OCI-LY7 (cell line): Measurements from ENCODE around the gene GRID2. TPM values are rescaled to one million over a fixed set of nuclear protein-coding genes. Genes with fewer than 3 reads are reported as not detected.

Experiments
- BruUV-seq: library from RNA; stranded (reverse); fragments of 400-500 nt; replicated peaks from 2 replicates; lab custom pipeline; 2021; lab: Mats Ljungman, UMichigan
- CTCF ChIA-PET: fragments of 300-600 bp; sonication (Branson Sonifier 250); formaldehyde crosslinking; loops from one replicate; lab custom pipeline; 2022; ENCODE audit warnings: antibody characterized with exemption; ENCODE audit not compliant: unreplicated experiment; lab: Charles Lee
- POLR2A ChIA-PET: fragments of 300-600 bp; sonication (Branson Sonifier 250); formaldehyde crosslinking; loops from one replicate; lab custom pipeline; 2022; ENCODE audit warnings: antibody characterized with exemption; lab: Charles Lee
- DNase-seq: peaks from one replicate; pipeline ENCODE4 v3.0.0-alpha.2; 2015; ENCODE audit warnings: low spot score
- H2AFZ ChIP-seq: fragments of 200-600 bp; sonication (generic), shearing (Covaris generic); 2 replicates; pipeline ENCODE4 v1.6.1; 2014; ENCODE audit warnings: mild to moderate bottlenecking, antibody characterized with exemption, low read length, moderate library complexity
- H3K27ac ChIP-seq: fragments of 200-600 bp; sonication (generic); 2 replicates; pipeline ENCODE4 v1.5.1; 2014; ENCODE audit warnings: mixed run types, low read depth, mild to moderate bottlenecking, moderate library complexity, low read length, inconsistent platforms; ENCODE audit not compliant: poor library complexity, severe bottlenecking
- H3K36me3 ChIP-seq: fragments of 200-600 bp; sonication (generic); 2 replicates; pipeline ENCODE4 v1.6.1; 2014; ENCODE audit warnings: mild to moderate bottlenecking, antibody characterized with exemption, low read length, moderate library complexity, mixed read lengths; ENCODE audit not compliant: insufficient read depth
- H3K4me1 ChIP-seq: fragments of 200-600 bp; sonication (generic); 2 replicates; pipeline ENCODE4 v1.5.1; 2014; ENCODE audit warnings: mild to moderate bottlenecking, low read length; ENCODE audit not compliant: insufficient read depth, poor library complexity, severe bottlenecking
- H3K4me2 ChIP-seq: fragments of 200-600 bp; sonication (generic); 2 replicates; pipeline ENCODE4 v1.6.1; 2014; ENCODE audit warnings: mild to moderate bottlenecking, low read length
- H3K4me3 ChIP-seq: fragments of 200-600 bp; sonication (generic); 2 replicates; pipeline ENCODE4 v1.5.1; 2014; ENCODE audit warnings: mild to moderate bottlenecking, low read depth, low read length; ENCODE audit not compliant: poor library complexity, severe bottlenecking
- H3K79me2 ChIP-seq: fragments of 200-600 bp; sonication (generic); 2 replicates; pipeline ENCODE4 v1.6.1; 2016; ENCODE audit warnings: low read depth, mild to moderate bottlenecking, low read length, moderate library complexity, mixed read lengths; ENCODE audit not compliant: insufficient read depth
- H3K9me2 ChIP-seq: fragments of 200-600 bp; sonication (generic); 2 replicates; pipeline ENCODE4 v1.6.1; 2016; ENCODE audit warnings: mild to moderate bottlenecking, low read length, mixed read lengths; ENCODE audit not compliant: insufficient read depth
- H3K9me3 ChIP-seq: fragments of 200-600 bp; sonication (generic); 2 replicates; pipeline ENCODE4 v1.6.1; 2014; ENCODE audit warnings: mild to moderate bottlenecking, mixed run types, low read length, mixed read lengths
- H4K20me1 ChIP-seq: fragments of 200-600 bp; sonication (generic); 2 replicates; pipeline ENCODE4 v1.6.1; 2014; ENCODE audit warnings: mild to moderate bottlenecking, antibody characterized with exemption, low read length, moderate library complexity, mixed read lengths; ENCODE audit not compliant: insufficient read depth
- CTCF ChIP-seq: fragments of 200-600 bp; sonication (generic); conservative IDR thresholded peaks from 2 replicates; pipeline ENCODE4 v1.5.1; 2014; ENCODE audit warnings: mild to moderate bottlenecking, antibody characterized with exemption, low read length, moderate library complexity, mixed read lengths
- EZH2phosphoT487 ChIP-seq: fragments of 200-600 bp; sonication (generic); IDR thresholded peaks from 2 replicates; pipeline ENCODE4 v1.6.1; 2018; ENCODE audit warnings: low read depth, borderline replicate concordance, mild to moderate bottlenecking, mixed run types, antibody characterized with exemption, low read length, moderate library complexity, mixed read lengths
- intact Hi-C: fragments of 100-400 bp; cut with micrococcal nuclease; formaldehyde crosslinking; loops from one replicate; pipeline ENCODE4 v1.10.0; 2022; ENCODE audit not compliant: unreplicated experiment
- total RNA-seq, 2 experiments: library from RNA; depleted of rRNA in 1 of 2; stranded (reverse); fragments of >200 nt in 1 of 2; shearing (Covaris generic) in 1 of 2; gene quantifications; 2 replicates each; pipeline ENCODE4 v1.2.3, GENCODE V29; 2014 to 2022

GRID2 gene
- total RNA-seq, 2 experiments from 2014 or later: not detected

- BruUV-seq: no TSS peak
- ChIA-PET POLR2A (no interaction called here), CTCF (no interaction called here)
- DNase-seq: no peak
- no peaks in the 10 kb centered on the region for H3K36me3 ChIP-seq
- H3K9me3 ChIP-seq: no peaks in the 10 kb centered on the region
- no peaks in the 10 kb centered on the region for H3K4me1 ChIP-seq
- H3K4me3 ChIP-seq: no peak overlapping the region
- intact Hi-C loops: no loop called here
- no peaks in the 10 kb centered on the region for H3K9me2 ChIP-seq
- no peak overlapping the region for H3K4me2 ChIP-seq
- no peaks in the 10 kb centered on the region for H4K20me1 ChIP-seq
- no peak overlapping the region for H3K27ac ChIP-seq
- TF ChIP-seq CTCF (no peak), EZH2phosphoT487 (no peak)
- no peak overlapping the region for H2AFZ ChIP-seq
- H3K79me2 ChIP-seq: no peaks in the 10 kb centered on the region
Measured at GRCh38 chr4:93183576-93183975, 879.8 kb downstream of the GRID2 start.

GRCh38 chr4:93184053-93184452 is 880.3 kb downstream of the GRID2 start:
- BruUV-seq: no TSS peak
- ChIA-PET CTCF (no interaction called here), POLR2A (no interaction called here)
- Histone ChIP-seq H3K9me2 (no peaks in the 10 kb centered on the region), H2AFZ (no peak overlapping the region), H3K27ac (no peak overlapping the region), H3K4me3 (no peak overlapping the region), H3K4me2 (no peak overlapping the region), H3K9me3 (no peaks in the 10 kb centered on the region), H3K4me1 (no peaks in the 10 kb centered on the region), H3K79me2 (no peaks in the 10 kb centered on the region), H4K20me1 (no peaks in the 10 kb centered on the region), H3K36me3 (no peaks in the 10 kb centered on the region)
- TF ChIP-seq CTCF (no peak), EZH2phosphoT487 (no peak)
- DNase-seq: no peak
- intact Hi-C loops: no loop called here

GRCh38 chr4:93186846-93187245 is 883.1 kb downstream of the GRID2 start:
- Histone ChIP-seq H3K4me2 (no peak overlapping the region), H3K4me3 (no peak overlapping the region), H3K79me2 (no peaks in the 10 kb centered on the region), H3K9me3 (no peaks in the 10 kb centered on the region), H4K20me1 (no peaks in the 10 kb centered on the region), H3K27ac (no peak overlapping the region), H3K4me1 (no peaks in the 10 kb centered on the region), H3K36me3 (no peaks in the 10 kb centered on the region), H3K9me2 (no peaks in the 10 kb centered on the region), H2AFZ (no peak overlapping the region)
- intact Hi-C loops: no loop called here
- TF ChIP-seq CTCF: no peak
- TF ChIP-seq EZH2phosphoT487: no peak
- POLR2A ChIA-PET: no interaction called here
- CTCF ChIA-PET: no interaction called here
- no TSS peak for BruUV-seq
- DNase-seq: no peak
